ENCODE measurements around the gene TFR2.

- TF ChIP-seq CTCF (conservative IDR thresholded peaks at IDR 0.05; ENCODE audit: low read depth in 2 of 2) (no peak), POLR2AphosphoS5 (IDR thresholded peaks at IDR 0.05; ENCODE audit: low read depth) (no peak), REST (IDR thresholded peaks at IDR 0.05; ENCODE audit: unreplicated experiment) (no peak), EZH2 (IDR thresholded peaks at IDR 0.05; ENCODE audit: low read depth, unreplicated experiment) (no peak), EZH2phosphoT487 (IDR thresholded peaks at IDR 0.05; ENCODE audit: unreplicated experiment) (no peak), CREB1 (CRISPR knock-in tag; IDR thresholded peaks at IDR 0.05; ENCODE audit: low read depth) (no peak), STAT1 (IDR thresholded peaks at IDR 0.05; ENCODE audit: unreplicated experiment) (no peak), ZNF331 (CRISPR knock-in tag; IDR thresholded peaks at IDR 0.05; ENCODE audit: low read depth) (no peak), ETS1 (IDR thresholded peaks at IDR 0.05) (no peak), NANOG (IDR thresholded peaks at IDR 0.05; ENCODE audit: borderline replicate concordance) (no peak), JUNB (IDR thresholded peaks at IDR 0.05; ENCODE audit: unreplicated experiment) (no peak)
Observed at GRCh38 chr7:100685631-100686145, 44.3 kb upstream of the TFR2 start.

All from GM23338 (cell line).